ENCODE measurements around the gene LIPE.
A peak's percentile ranks its signal among the peaks of the same experiment; 100 is the strongest.

Gene LIPE

DNA sequence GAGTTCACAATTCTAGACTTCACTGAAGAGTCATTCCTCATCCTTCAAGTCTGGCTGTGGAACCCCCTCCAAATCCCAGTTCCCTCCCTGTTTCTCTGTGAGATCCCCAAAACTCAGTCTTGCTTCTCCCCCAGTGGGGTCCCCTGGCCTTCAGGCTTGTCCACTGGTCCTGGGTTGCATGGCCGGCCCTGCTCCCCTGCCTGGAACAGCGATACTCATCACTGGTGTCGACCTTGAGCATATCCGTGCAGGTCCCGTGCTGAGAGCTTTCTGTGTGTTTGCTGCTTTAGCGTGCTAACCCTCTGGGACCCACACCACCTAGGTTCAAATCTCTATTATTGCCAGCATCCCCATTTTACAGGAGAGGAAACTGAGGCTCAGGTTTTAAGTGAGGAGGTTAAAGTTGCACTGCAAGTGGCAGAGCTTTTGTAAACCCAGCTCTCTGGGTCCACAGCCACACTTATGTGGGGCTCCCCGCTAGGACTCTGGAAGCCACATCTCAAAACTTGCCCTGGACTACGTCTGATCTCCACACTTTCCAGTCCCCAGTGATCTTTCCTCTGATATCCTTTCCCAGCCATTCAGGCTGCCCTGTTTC lies 15.5 kb downstream of the LIPE start:
- no peak for DNase-seq (ENCODE audit: low read depth)

DNA sequence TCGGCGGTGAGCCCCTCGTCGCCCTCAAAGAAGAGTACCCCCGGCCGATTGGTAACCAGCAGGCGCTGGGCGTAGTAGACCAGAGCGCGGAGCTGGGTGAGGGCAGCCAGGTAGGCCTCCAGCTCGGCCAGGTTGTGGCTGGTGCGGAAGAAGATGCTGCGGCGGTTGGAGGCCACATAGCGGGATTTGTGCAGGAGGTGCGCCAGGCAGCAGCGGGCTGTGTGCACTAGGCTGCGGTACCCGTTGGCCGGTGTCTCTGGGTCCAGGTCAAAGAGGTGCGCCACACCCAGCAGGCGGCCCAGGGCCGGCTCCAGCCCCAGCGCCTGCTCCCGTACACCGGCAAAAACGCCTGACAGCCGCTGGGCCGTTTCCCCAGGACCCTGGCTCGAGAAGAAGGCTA lies 16.8 kb downstream of the LIPE start:
- DNase-seq (ENCODE audit: low read depth), result no peak

DNA sequence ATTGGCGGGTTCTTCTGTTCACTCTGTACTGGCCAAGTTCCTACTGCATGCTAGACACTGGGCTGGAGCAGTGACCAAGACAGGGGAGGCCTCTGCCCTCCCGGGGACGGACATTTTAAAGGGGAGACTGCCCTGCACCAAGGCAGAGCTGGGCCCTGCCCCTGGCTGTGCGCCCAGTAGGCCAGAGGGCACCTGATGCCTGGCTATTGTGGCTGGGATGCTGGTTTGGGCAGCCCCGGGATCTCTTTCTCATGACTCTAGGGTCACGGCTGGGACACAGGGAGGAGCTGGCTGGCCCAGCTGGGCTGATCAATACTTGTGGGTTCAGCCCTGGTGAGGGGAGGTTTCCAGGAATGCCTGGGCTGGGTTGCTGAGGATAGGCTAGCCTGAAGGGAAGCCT lies 17.7 kb downstream of the LIPE start:
- DNase-seq (ENCODE audit: low read depth), result no peak

DNA sequence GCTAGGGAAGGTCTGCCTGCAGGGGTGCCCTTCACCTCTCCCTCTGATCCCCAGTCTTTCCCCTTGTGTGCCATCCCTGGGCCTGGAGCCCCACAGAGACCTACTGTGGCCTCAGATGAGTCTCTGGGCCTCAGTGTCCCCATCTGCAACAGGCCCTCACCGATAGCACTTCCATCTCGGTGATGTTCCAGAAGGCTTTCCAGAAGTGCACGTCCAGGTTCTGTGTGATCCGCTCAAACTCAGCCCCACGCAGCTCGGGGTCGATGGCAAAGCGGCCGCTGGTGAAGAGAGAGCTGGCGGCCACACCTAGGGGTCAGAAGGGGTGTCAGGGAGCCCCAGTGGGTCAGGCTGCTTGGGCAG lies 19.4 kb downstream of the LIPE start:
- DNase-seq (ENCODE audit: low read depth), result no peak

DNA sequence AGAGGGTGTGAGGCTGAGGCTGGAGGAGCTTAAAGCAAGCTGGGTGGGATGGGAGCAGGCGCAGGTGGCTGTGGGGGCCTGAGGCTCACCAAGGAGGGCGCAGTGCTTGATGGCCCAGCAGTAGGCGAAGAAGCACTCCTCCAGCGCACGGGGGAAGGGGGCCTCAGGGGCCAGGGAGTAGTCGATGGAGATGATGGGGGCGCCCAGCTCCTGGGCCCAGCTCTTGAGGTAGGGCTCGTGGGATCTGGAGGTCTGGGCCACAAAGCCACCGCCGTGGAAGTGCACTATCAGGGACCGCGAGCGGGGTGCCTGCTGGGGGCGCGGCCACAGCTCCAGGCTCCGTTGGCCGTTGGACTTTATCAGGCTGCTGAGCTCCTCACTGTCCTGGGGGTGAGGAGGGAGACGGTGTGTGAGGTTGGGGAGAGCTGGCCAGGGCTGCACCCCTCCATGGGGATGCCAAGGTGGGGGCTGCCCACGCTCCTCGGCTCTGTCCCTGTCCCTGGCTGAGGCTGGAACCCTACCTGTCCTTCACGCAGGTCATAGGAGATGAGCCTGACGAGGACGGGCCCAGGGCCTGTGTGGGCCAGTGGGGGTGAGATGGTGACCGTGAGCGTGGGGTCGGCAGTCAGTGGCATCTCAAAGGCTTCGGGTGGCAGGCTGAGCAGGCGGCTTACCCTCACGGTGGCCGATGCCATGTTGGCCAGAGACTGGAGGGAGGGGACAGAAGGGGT lies 19.9 kb downstream of the LIPE start:
- DNase-seq (ENCODE audit: low read depth), result no peak

DNA sequence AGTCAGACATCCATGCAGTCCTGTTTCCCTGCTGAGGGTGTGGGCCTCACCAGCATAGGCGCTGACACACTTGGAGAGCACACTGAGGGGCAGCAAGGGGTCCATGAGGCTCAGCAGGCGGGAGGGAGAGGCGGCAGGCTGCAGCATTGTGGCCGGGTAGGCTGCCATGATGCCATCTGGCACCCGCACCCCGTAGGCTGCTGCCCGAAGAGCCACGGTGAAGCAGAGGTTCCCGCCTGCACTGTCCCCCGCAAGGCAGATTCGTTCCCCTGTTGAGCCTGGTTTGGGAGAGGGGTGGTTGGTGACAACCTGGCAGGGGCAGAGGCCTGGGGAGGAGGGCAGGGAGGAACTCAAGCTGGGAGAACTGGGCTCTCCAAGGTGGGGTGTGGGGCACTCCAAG lies 21.1 kb downstream of the LIPE start:
- DNase-seq (ENCODE audit: low read depth), result no peak

DNA sequence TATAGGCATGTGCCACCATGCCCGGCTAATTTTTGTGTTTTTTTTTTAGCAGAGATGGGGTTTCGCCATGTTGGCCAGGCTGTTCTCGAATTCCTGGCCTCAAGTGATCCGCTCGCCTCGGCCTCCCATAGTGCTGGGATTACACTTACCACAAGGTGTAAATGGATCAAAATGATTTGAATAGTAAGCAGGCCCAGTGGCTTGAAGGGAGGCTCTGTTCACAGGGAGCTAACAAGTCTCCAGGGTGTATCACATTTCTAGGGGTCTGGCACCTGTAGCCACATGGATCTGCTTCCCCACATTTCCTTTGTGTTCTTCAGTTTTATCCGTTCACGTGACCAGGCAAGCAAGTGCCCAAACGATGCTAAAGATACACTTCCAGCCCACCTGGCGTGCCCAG lies 23.6 kb downstream of the LIPE start:
- DNase-seq (ENCODE audit: low read depth), result no peak

DNA sequence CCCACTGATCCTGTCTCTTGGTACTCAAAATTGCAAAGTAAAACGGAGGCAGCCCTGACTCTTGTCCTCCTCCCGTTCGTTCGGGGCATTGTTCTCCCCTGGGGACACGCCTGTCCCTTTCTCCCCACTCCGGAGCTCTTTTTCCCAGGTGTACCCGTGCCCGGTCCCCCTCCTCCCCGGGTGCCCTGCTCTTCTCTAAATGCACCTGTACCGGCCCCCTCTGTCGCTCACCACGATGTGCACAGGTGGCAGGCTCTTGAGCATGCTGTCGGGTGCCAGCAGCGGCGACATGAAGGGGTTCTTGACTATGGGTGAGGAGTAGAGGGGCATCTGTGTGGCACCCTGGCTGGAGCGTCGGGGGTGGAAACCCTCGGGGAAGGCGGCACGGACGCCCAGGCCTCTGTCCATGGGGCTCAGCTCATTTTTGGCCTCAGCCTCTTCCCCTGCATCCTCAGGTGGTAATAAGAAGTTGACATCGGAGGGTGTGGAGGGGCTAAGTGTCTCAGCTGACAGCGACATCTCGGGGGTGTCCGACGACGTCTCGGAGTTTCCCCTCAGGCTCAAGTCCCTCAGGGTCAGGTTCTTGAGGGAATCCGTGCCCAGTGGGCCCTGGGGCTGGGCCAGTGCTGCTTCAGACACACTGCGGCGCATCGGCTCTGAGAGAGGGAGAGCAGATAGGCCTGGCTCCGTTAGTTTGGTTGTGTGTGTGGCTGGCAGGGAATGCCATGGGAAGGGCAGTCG lies 24.6 kb downstream of the LIPE start:
- DNase-seq (ENCODE audit: low read depth), result no peak

DNA sequence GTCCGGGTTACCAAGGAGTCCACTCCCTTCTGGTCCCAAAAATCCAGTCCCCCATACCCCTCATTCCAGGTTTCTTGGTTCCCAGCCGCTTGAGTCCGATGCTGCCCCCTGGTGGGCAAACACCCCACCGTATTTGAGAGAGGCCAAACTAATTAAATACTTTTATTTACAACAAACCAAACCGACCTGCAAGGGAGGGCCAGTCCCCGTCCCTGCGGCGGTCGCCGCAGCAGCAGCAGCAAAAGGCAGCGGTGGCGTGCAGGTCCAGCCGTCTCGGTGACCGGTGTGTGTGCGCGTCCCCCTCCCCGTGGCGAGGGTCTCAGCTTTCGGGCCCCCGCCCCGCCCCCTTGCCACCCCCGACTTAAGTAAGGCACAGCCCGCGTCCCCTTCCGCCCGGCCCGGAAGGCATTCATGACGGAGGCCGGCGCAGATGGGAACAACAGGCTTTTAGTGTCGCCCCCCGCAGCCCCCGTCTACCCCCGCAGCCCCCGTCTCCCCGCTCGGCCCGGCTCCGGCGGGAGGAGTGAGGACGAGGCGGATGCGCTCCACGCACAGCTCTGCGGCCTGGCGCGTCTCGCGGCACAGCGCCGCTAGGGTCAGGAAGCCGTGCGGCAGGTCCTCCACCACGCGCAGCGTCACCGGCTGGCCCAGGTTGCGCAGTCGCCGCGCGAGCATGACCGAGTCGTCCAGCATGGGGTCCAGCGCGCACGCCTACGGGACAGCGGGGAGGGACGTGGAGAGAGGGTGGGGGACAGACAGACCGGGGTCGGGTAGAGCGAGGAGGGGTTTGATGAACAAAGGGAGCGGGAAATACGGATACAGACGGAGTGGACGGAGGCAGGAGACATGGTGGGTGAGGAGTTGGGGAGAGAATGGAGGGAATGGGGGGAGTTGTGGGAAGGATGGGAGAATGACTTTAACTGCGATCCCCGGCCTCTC lies 25.6 kb downstream of the LIPE start:
- DNase-seq (ENCODE audit: low read depth), result peak; percentile 63

DNA sequence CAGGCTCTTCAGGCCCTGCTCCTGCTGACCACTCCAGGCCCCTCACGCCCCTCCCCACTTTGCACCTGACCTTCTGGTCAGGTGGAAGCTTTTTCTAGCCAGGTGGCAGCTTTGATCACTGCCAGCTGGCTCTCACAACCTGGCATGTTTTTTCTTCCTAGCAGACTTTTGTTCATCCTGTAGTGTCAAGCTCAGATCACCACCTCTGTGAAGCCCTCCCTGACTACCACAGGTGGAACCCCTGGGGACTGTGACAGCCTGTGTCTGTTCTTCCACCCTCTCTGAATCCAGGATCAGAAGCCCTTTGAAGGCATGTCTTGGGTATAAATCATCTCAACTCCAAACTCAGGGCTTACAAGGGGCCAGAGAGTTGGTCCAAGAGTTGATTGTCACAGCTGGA lies 26.8 kb downstream of the LIPE start:
- DNase-seq (ENCODE audit: low read depth), result no peak

DNA sequence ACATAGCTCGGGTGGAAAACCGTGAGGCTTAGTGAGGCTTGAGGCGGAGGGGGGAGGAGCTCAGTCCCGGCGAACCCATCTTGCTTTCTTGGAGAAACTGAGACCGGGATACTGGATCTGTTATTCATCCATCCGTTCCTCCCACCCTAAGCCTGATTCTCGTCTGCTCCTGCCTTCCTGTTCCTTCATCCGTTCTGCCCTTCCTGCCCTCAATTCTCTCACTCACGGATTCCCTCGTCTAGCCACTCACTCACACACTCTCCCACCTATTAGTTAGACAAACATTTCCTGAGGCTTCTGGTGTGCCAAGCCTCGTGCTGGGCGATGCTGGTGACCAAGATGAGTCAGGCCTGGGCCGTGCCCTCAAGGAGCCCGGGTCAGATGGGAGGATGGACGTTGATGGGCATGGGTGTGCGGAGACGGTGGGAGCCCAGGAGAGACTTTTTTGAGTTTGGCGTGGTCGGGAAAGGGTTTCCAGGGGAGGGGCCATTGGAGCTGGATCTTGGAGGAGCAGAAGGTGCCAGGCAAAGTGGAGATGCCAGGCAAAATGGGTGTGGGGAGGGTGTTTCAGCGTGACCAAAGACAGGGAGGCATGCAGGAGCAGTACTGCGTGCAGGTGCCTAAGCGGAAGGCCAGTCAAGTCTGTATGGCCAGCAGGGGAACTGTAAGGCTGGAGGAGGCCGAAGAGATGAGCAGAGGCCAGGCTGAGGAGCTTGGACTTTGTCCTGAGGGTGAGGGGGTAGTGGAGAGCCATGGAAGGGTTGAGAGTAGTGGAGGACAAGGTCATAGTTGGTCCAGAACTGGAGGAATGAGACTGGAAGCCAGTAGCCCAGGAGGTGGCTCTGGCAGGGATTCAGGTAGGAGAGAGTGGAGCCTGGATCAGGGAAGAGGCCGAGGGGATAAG lies 29.7 kb downstream of the LIPE start:
- no peak for DNase-seq (ENCODE audit: low read depth)

DNA sequence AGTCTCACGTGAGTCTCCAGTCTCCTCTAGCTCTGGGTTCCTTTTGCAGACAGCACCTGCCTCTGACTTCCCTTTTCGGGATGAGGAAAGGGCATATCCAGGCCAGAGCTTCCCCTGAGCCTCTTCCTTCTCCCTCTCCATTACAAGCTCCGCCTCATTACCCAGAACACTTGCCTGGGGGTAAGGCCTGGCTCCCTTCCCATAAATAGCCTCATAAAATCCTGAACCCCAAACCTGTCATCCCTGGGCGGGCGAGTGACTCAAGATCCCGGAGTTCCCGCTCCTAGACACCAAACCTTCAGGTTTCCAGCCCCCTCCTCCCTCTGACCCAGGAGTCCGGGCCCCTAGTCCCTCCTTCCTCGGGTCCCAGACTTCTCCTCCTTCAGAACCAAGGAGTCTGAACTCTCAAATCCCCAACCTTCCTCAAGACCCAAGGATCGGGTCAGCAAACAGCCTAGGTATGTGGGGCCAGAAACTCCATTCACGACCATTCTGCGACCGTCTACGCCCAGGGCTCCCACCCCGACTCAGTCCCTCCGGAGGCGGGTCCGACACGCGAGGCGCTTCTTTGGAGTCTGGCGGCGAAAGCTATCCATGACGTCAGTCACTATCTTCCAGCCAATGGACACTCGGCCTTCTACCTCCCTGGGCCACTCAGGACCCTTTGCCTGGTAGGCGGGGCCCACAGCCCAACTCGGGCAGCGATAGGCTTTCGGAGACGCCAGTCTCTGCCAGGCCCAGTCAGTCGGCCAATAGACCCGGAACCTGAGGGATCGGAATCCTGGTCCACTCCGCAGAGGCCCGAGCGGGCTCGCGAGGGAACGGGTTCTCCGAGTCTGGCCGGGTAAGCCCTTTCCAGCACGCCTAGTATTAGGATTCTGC lies 30.6 kb downstream of the LIPE start:
- DNase-seq (ENCODE audit: low read depth), result peak; percentile 99

DNA sequence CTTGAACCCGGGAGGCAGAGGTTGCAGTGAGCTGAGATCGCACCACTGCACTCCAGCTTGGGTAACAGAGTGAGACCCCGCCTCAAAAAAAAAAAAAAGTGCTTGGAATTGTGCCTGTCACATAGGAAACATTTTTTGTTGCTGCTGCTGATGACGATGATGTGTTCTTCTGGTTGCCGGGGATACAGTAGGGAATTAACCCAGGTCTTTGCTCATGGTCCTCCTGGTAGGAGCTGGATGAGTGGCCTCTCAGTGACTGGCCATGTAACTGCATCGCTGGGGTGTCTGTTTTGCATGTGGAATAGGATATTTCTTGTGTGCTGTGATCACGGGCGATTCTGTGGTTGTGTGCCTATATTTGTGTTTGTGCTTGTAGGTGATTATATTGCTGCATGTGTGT lies 32.4 kb downstream of the LIPE start:
- no peak for DNase-seq (ENCODE audit: low read depth)

DNA sequence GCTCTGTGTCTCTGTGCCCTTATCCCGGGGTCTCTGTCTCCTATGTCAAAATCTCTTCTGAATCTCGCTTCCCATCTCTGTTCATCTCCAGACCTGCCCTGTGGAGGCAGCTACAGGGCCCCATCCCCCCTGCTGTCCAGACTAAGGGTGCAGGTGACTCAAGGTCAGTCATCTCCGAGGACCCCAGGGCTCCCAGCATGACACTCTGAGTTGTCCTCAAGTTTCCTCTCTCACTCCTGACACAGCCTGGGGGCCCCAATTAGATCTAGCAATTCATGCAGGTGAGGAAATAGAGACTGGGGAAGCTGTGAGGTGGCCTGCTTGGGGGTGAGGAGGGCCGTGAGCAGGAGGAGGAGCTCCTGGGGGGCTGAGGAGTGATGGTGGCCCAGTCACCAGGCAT lies 35.0 kb downstream of the LIPE start:
- no peak for DNase-seq (ENCODE audit: low read depth)

DNA sequence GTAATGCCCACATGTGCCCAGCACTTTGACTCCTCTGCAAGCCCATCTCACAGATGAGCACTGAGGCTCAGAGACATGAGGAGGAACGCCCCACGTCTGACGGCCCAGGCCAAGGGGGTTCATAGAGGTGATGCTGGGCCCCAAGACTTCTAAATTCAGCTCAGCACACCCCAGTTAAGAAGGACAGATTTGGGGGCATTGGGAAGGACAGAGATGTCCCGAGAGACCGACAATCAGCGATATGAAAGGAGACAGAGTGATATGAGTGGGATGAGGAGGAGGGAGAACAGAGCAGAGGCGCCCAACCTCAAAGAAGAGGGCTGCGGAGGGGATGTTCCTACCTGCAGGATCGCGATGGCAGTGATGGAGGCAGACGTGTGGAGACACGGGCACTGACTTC lies 37.3 kb downstream of the LIPE start, which contains the start of gene CNFN:
Gene CNFN, minus strand, starts transcription at position 399 of the 400 bp plus-strand sequence. CDS start 1,260 bp downstream, outside the sequence.
- no peak for DNase-seq (ENCODE audit: low read depth)

DNA sequence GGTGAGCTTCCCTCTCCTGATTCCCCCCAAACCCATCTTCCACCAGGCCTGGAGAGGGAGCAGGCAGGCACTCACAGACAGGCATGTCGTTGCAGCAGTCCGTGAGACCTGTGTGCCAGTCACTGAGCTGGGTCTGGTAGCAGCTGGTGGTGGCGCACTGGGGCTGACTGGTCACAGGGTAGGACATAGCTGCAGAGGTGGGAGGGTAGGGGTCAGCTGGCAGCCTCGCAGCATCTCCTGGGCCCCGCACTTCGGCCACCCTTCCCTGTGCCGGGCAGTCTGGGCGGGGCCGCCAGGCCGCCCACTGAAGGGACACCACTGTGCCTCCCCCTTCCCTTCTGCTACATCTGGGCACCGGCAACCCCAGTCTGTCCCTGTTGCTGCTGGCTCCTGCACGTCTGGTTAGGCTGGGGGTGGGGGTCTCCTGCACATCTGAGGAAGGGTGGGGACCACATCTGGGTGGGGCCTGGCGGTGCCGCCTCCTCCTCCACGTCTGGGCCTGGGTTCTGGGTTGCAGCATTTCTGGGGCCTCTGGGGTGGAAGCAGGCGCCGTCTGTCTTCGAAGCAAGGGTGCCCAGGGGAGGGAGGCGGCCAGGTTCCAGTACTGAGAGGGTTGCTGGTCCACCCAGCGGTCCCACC lies 38.2 kb downstream of the LIPE start:
- no peak for DNase-seq (ENCODE audit: low read depth)

DNA sequence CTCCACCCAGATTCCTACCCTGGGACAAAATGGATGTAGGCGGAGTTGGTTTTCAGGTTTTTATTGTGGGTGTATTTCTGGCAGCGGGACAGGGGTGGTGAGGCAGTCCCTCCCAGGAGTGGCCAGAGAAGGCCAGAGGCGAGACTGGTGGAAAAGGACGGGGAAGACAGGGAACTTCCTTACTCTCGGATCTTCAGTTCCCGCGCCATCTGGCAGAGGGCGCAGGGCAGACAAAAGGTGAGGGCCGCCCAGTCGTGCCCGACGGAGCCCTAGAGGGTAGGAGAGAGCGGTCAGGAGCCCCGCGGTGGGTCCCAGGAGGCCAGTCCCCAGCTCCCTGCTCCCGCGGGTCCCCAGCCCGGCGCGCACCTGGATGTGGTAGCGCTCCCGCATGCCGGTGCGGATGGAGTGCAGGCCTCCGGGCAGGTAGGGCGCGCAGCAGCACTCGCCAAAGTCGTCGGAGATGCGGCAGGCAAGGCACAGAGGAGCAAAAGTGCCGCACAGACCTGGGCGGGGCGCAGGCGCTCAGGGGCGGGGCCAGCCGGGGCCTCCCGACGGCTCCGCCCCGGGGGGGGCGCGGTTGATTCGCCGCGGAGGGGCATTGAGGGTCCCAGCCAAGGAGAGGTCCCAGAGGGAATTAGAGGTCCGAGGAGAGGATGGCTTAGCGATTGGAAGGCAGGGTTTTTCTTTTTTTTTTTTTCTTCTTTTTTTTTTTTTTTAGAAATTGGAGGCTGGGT lies 40.0 kb downstream of the LIPE start:
- DNase-seq (ENCODE audit: low read depth), result peak; percentile 32

DNA sequence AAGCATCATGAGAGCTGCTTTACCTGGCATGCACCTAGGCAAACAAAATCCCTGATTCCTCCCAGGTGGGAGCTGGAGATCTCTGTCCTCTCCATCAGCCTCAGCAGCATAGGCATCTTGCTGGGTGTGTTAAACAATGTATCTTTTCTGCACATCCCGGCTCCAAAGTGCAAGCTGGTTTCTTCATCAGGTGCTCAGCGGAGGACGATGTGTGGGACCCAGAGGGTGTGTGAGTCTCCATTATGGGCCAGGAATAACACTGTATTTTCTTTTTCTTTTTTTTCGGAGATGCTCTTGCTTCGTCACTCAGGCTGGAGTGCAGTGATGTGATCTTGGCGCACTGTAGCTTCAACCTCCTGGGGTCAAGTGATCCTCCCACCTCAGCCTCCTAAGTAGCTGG lies 47.0 kb downstream of the LIPE start:
- DNase-seq (ENCODE audit: low read depth), result no peak

All from fibroblast of gingiva (primary cell).